Effector CD4-positive, alpha-beta T cell (primary cell): ENCODE measurements around the gene PTCHD1.

Experiments used
- DNase-seq: peaks from one replicate; pipeline ENCODE4 v3.0.0-alpha.2; 2020
- total RNA-seq: gene quantifications from one replicate; lab custom pipeline; 2026; lab: John Stamatoyannopoulos, UW

Gene PTCHD1
- total RNA-seq = 0.56 reads per million

DNA sequence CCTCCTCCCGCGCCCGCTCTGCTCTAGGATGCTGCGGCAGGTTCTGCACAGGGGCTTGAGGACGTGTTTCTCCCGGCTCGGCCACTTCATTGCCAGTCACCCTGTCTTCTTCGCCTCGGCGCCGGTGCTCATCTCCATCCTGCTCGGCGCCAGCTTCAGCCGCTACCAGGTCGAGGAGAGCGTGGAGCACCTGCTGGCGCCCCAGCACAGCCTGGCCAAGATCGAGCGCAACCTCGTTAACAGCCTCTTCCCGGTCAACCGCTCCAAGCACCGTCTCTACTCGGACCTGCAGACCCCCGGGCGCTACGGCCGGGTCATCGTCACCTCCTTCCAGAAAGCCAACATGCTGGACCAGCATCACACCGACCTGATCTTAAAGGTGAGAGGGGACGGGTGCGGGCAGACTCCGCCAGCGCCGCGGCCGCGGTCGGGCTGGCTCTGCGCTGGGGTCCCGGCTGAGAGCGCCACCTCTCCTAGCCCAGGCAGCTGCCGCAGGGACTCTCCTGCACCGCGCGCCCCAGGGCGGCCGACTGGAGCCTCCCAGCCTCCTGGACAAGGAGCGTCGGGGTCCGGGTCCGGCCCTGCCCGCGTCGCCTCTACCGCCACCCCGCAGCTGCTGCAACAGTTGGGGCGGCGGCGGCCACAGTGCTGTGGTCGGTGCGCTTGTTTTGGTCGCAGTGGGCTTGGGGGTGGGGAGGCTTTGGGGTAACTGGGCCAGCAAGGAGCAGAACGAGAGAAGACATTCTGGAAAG is at the start of gene PTCHD1:
Gene PTCHD1 (plus strand): TSS at position 2 of the 752 bp plus-strand sequence. CDS start 27 bp downstream, at position 29.
- DNase-seq = no peak

DNA sequence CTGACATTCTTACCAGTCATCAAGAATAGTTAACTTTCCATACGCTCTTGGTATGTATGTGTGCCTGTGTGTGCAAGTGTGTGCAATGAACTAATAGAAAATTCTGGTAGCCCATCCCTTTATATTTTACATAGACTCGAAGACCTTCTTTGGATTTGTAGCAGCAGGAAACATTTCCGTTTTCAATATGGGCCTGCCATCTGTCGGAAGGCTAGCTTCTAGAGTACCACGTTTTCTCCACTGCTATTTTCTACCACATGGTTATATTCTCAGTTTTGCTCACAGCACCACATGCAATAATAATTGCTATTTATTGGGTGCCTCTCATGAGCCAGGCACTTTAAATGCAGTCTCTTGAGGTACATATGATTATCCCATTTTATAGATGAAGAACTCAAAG is 47.9 kb upstream of the PTCHD1 start:
- no peak for DNase-seq

DNA sequence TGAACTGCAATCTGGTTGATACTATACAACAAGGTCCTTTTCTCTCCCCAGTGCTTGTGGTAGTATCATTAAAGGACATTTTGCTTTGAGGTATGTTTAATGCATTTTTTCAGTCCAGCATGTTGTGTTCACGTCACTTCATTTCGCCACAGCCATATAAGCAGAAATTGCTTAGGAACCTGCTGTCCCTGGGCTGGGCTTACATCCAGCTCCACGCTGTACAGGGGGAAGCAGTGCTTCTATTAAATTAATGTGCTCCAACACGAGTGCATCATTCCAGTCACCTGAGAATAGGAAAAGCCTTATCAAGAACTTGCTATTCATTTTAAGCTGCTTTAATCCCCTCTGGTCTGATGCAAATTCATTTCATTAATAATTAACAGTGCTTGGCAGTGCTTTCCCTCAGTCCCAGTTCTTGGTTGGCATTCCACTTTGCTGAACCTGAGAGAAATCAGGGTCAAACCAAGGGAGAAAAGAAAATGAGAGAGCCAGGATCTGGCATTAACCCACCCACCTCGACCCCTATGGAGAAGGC is 47.4 kb upstream of the PTCHD1 start:
- no peak for DNase-seq

DNA sequence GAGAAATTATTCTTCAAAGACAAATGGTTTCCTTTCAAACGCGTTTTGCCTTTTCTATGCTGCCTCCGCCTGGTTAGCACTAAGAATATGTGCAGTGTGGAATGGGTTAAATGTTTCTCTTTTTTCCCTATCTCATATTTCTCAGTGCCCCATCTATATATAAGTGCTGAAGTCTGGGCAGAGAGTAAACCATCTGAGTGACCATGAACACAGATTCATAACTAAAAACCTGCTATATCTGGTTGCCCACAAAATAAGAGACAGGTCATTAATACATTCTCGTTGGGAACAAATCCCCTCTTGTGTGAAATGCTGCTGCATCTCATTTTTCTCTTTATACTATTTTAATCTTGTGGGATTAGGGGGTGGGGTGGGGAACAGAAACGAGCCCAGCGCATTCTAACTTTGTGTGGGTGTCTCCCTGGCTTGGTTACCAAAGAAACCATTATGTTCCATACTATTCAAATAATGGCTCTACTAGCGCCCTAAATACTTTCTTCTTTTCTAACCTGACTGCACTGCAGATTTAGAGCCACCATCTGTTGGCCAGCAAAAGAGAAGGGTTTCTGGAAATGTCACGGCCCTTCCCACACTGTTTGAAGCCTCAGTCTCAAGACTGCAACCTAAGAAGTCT is 42.2 kb upstream of the PTCHD1 start:
- no peak for DNase-seq

DNA sequence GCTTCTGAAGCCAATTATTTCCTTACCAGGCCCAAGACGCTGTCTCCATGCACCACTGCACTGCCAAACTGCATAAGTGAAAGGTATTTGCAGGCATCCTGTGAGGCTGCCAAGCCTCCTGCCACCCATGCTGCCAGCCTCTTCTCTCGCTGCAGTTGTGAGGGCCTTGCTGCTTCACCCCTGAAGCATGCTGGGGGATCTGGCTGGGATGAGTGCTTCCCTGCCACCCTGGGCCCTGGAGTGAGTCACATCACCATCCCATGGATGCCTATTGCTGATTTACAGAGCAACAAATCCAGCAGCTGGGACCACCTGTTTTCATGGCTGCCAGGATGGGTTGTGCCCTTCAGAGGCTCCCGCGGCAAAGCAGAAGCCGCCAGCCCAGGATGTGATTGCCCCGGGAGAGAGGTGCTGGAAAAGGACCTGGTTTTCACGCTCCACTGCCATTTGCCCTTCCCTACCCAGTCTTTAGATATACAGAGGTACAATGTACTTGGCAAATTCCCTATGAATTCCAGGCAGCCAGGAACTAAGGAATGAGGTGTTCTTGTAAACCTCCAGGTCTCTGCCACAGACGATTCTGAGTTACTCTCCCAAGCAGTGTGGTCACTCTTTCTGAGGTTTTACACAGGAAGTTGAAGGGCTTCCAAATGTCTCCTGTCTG is 41.5 kb upstream of the PTCHD1 start:
- no peak for DNase-seq

DNA sequence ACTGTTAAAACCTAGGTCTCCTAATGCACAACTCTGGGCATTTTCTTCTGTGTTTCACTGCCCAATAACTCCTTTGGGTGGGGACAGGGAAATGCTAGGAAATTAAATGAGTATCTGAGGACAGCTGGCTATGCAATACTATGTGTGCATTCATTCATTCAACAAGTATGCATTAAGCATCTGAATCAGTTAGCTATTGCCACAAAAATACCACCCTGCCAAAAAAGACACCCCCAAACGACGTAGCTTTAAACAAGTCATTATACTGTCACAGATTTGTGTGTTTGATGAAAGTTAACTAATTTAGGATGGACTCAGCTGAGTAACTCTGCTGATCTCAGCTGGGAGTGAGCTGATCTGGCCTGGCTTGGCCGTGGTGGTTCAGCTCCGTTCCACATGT is 29.8 kb upstream of the PTCHD1 start:
- no peak for DNase-seq

DNA sequence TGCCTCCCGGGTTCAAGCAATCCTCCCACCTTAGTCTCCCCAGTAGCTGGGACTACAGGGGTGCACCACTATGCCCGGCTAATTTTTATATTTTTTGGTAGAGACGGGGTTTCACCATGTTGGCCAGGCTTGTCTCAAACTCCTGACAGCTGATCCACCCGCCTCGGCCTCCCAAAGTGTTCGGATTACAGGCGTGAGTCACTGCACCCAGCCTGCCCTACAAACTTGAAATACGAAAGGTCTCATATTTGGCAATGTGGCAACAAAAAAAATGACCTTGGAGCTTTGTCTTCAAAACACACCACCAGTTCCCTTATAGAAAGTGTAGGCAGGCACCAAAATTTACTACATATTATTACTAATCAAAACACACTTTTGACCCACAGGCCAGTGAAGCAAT is 22.9 kb upstream of the PTCHD1 start:
- no peak for DNase-seq

DNA sequence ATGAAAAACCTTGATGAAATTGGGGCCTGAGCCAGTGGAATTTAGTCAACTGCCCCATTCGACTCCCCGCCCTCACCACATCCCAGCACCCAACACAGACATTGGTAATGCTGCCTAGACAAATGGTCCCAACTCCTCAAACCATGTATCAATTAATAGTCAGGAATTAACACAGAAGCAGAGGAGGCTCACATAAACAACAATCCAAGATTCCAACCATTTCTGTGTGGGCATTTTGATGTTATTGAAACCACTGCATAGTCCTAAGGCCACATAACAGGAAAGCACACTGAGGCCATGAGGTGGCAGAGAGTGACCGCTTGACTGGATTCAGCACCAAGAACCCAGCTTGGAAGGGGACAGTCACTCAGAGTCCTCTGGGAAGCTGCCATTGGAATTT is 22.5 kb upstream of the PTCHD1 start:
- DNase-seq = no peak

DNA sequence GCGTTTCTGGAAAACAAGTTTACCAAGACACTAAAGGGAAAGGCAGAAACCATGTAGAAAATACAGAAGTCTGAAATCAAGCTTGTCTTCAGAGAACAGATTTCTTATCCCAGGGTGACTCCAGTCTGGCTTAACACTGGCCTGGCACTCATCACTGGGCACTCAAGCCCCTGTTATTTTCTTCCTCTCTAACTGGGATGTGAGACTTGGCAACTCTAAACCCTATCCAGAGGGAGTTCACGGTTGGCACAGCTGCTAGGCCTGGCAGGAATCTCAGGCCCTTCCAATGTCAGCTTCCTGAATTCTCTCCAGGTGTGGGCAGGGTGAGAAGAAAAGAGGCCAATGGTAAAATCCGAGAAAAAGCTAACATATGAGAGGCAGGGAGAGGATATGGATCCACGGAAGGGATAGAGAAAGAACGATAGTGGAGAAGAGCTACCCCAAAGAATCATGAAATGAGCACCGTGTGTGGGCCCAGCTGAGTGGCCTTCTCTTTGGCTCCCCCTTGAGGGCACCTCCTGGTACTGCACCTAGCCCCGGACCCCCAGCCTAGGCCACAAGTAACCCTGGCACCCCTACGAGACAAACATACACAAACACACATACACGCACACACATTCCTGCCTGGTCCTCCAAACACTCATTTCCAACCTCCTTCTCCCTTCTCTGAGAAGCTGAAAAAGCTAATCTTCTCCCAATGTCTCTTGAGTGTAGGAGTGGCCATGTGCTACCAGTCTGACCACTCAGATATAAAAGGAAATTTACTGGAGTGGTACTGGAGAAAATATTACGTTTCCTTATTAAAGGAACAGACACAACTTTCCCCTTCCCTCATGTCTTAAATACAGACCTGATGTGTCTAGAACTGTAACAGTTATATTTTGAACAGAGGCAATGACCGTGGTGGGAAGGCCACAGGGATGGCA is 16.6 kb upstream of the PTCHD1 start:
- no peak for DNase-seq

DNA sequence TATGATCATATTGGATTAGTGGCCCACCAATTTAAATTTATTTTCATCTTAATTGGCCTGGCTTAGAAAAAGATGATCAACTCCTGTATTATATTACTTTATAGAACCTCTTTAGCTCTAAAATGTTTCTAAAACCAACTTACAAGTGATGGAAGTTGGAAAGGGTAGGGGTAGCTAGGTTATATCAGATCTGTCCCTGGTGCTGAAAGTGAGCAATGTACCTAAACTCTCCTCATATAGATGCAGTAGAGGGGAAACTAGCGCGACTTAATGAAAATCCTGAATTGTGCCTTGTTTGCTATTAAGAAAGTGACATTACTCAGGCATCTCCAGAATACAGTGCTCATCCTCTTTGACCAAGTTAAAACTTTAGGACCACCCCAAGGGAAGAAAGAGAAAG is 7.5 kb upstream of the PTCHD1 start:
- no peak for DNase-seq

DNA sequence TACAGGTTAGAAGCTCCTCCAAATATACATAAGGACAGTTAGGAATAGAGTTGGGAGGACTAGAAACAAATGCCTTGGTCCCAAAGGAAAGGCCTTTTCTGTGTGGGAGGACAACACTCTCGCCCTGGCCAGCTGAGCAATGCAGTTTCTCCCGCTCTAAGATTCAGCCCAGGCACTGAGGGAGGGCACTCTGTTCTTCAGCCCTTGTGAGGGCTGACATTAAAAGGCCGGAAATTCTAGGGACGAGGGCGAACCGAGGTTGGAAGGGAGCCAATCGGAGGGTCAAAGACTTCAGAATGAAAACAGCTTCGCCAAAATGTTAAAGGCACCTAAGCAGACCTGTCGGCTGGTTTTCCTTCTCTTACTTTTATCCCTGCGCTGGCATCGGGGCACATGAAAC is 2.9 kb upstream of the PTCHD1 start:
- DNase-seq = no peak

DNA sequence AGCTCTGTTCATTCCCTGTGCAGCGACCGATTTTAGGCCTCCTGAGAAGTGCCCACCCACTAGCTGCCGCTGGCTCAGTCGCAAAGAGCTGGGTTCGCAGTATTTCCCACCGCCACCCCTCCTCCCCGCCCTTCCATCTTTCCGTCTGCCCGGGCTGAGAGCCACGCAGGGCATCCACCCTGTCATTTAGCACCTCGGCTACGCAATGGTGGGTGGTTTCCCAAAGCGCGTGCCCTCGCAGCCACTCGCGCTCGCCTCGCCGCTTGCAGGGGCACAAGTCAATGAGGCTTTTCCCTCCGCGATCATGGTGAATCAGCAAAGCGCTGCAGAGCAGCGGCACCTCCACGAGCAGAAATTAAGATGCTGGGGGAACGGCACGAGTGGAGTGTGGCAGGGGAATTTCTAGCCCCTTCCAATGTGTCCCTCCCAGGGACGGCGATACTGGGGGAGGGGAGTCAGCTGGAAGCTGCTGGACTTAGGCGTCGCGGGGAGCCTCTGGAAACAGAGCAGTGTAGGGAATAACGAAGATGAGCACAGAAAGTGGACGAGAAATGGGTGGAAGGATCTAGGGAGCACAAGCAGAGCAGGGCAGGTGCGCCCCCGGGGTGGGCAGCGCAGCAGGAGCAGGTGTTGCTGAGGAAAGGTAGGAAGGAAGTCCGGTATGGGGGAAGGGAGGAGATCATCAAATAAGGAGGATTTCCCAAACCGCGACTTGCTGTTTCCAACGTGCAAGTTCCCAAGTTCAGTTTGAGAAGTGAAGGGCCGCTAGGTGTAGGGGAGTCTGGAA is 2.4 kb upstream of the PTCHD1 start:
- DNase-seq = no peak

DNA sequence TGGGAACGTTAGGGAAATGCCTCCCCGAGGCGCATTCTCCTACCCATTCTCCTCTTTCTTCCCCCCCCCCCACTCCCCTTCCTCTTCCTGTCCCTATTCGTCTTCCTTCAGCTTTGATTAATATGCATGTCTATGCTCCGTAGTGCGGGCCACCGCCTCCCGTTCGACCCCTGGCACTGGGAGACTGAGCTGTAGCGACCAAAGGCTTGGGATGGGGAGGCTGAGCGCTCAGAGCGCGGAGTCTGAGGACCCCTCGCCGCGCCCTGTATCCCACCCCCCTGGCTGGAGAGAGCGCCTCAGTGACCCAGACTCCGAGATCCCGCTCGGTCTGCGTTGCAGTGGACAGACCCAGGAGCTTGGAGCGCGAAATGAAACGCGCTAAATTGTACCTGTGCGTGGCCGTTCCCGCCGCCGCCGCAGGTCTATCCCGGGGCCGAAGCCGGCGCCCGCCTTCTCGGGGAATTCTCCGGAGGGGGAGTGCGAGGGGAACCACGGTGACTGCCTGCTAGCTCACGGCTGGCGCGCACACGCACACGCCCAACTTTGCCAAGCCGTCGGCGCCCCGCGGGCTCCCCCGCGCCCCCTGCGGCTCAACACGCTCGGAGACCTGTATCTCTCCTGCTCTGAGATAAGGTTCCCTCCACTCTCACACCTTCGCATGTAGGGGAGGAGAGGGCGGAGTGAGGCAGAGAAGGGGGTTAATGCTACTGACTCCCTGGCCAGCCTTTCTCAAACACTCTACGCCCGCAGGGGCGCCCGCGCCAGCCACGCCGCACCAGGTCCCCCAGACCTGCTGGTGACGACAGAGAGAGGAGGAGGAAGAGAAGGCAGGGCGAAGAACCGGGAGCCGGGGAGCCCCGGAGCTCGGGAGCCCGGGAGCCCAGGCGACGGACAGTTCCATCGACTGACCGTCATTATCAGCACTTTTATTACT is 1.5 kb upstream of the PTCHD1 start:
- DNase-seq = no peak

DNA sequence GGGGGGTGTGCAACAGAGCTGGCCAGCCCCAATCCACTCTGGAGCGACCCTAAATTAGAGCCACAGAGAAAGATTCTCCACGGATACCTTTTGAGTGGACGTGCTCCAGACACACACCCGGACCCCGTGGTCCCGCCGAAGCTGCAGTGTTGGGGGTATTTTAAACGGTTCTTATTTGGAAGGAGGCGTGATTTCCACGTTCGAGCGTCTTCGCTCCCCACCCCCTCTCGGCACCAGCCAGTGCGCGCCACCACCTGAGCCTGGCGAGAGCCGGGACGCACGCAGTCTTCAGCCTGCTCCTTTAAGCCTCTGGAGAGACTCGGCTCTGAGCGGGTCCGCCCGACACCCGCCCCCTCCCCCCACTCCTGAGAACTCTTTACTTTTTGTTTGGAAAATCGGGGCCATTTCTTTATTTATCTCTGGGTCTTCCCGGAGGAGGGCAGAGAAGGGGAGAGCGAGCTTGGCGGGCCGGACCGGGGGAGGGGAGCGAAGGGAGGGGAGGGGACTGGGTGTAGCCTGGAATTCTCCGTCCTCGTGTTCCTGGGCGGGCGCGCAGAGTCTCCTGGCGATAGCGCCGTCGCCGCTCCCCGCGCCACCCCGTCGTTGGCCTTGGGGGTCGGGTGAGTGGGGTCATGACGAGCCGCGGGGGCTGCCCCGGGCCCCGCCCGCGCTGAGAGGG is 668 bp upstream of the PTCHD1 start:
- DNase-seq = no peak

DNA sequence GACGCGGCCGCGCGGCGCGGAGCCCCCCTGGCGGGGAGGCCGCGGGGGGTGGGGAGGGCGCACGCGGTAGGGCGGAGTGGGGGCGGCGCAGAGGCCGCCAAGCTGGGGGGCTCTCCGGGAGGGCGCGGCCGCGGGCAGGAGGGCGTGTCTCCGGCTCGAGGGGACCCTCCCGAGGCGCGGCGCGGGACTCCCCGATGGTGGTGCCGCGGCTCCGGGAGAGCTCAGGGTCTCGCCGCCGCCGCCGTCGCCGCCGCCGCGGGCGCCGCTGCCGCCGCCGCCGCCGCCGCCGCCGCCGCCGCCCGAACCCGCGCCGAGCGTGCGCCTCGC is 165 bp upstream of the PTCHD1 start:
- no peak for DNase-seq

DNA sequence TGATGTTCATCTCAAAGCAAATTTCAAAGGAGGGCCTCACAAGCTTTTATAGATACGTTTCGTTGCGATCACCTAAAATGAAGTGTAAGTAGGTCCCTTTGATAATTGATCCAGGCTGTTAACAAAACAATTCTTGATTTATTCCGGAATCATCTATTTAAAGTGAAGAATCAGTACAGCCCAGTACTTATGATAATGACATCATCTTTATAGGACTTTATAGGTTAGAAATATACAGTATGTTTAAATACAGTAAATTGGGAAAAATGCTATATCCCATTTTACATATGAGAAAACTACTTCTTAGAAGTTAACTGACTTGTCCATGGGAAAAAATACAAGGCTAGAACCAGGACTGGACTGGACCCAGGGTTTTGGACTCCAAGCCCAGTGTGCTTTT is 3.7 kb downstream of the PTCHD1 start:
- no peak for DNase-seq

DNA sequence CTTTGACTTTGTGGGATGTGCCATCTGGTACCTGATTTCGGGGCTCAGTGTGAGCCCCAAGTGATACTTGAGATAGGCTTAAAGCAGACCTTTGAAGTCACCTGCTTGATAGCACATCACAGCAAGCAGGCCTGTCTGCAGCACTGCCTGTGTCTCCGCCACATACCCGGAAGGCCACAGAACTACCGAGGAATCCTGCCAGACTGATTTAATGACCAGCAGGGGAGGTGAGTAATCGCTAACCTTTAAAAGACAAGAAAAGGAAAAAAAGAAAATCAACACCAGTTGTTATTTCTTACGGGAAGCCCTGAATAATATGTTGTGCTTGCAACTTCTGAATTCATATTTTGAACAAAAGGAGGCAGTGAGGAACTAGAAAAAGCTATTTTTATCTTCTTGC is 6.8 kb downstream of the PTCHD1 start:
- DNase-seq = no peak

DNA sequence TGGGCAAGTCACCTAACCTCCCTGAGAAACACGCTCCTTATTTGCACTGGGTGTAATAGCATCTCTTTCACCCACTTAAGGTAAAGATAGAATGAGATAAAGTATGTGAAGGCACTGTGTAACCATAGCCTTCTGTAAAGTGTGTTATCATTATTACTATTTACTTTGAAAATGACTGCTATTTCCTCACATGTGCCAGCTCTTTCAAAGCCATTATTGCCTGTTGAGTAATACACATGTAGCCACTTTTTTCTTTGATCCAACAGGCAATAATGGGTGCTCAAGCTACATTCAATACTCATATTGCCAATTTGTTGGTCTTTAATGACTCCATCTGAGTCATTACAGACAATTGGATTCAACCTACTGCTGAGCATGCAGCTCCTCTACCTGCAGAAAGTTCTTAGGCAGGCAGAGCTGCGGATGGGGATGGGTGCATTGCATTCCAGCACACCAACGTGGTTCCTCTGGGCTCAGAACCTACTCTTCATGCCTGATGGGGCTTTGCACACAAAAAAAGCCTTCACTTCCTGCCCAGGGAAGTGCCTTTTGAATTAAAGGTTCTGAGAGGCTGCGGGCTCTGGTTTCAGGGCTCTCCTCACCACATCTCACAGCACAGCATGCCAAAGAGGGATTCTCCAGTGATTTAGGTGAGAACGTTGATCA is 9.7 kb downstream of the PTCHD1 start:
- no peak for DNase-seq

DNA sequence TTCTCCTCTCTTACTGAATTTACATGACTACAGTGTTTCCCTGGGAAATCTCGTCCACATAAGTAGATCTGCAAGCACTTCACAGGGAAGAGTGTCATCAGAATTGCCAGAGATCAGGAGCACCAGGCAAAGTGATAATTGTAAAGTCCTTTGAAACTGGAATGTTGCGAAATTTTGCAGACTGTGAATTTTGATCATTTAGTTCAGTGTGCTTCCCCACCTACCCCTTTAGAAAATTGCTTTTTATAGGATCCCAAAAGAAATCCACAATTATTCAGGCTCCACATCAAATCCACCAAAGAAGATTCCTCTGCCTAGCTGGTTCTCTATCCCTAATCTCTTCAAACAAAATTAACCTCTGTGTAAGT is 10.2 kb downstream of the PTCHD1 start:
- no peak for DNase-seq

DNA sequence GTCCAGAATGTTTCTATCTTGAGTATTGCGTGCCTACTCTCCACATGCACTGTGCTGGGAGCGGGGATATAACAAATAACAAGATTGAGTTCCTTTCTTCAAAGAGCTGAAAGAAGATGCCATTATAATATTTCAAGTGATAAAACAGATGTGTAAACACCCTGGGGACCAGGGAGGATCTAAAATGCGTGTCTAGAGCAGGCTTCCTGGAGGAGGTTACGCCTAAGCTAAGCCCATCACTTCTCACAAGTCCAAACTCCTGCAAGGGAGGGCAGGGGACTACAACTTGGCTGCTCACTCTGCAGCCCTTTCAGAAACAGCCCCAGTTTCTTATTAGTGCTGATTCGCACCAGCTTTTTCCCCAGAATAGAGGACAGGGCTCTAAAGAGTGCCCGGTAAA is 21.5 kb downstream of the PTCHD1 start:
- DNase-seq = no peak
